AG04450 (cell line): ENCODE measurements around the gene ABAT. TPM values are rescaled to one million over a fixed set of nuclear protein-coding genes. Genes with fewer than 3 reads are reported as not detected.

ENCODE experiments used
- CTCF ChIA-PET: fragments of 300-600, 350-600 bp; formaldehyde crosslinking; extraction: SDS; loops from one replicate; lab custom pipeline; 2022; ENCODE audit warnings: antibody characterized with exemption, inconsistent platforms; lab: Charles Lee
- POLR2A ChIA-PET: fragments of 350-600 bp; formaldehyde crosslinking; extraction: SDS; loops from one replicate; lab custom pipeline; 2021; ENCODE audit warnings: antibody characterized with exemption, inconsistent platforms; lab: Yijun Ruan, JAX
- DNase-seq: peaks from one replicate; pipeline ENCODE4 v3.0.0-alpha.2; 2011; ENCODE audit warnings: low read depth, low spot score
- H3K27ac ChIP-seq: one replicate; pipeline ENCODE4 v1.5.1; 2012; ENCODE audit warnings: low read depth, low read length, control low read depth
- H3K27me3 ChIP-seq: one replicate; pipeline ENCODE4 v1.6.0; 2012; ENCODE audit warnings: low read length; ENCODE audit not compliant: control insufficient read depth, insufficient read depth
- H3K4me3 ChIP-seq: 2 replicates; pipeline ENCODE4 v1.5.1; 2011; ENCODE audit warnings: mild to moderate bottlenecking, low read depth, low read length, control low read depth
- H3K9me3 ChIP-seq: 2 replicates; pipeline ENCODE4 v1.5.1; 2012; ENCODE audit warnings: low read length; ENCODE audit not compliant: control insufficient read depth, insufficient read depth
- polyA plus RNA-seq: library from polyadenylated mRNA; depleted of rRNA; stranded (reverse); fragments of >200 nt; gene quantifications from 2 replicates; pipeline ENCODE4 v1.2.3, GENCODE V29; 2011
- TF ChIP-seq, protein P1 (sequence below): IDR thresholded peaks from 2 replicates; pipeline ENCODE4 v1.5.1; 2011; ENCODE audit warnings: low read depth, low read length, control low read depth, inconsistent platforms

Gene ABAT
- polyA plus RNA-seq, 1 experiment: 6.6 TPM

- Histone ChIP-seq H3K9me3 (no peaks in the 10 kb centered on the region), H3K4me3 (no peak overlapping the region), H3K27me3 (peaks cover 7% of the 10 kb centered on the region), H3K27ac (no peak overlapping the region)
- ChIA-PET POLR2A (no interaction called here), CTCF (interaction anchor here (1.0 to 3.0 kb wide), 3 partner anchors 109 to 217 kb away, joined by 4 to 31 read pairs (median 4); partner anchors contain the start of gene LITAFD)
- DNase-seq: no peak
- TF ChIP-seq, protein P1, sequence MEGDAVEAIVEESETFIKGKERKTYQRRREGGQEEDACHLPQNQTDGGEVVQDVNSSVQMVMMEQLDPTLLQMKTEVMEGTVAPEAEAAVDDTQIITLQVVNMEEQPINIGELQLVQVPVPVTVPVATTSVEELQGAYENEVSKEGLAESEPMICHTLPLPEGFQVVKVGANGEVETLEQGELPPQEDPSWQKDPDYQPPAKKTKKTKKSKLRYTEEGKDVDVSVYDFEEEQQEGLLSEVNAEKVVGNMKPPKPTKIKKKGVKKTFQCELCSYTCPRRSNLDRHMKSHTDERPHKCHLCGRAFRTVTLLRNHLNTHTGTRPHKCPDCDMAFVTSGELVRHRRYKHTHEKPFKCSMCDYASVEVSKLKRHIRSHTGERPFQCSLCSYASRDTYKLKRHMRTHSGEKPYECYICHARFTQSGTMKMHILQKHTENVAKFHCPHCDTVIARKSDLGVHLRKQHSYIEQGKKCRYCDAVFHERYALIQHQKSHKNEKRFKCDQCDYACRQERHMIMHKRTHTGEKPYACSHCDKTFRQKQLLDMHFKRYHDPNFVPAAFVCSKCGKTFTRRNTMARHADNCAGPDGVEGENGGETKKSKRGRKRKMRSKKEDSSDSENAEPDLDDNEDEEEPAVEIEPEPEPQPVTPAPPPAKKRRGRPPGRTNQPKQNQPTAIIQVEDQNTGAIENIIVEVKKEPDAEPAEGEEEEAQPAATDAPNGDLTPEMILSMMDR: no peak
Measured at GRCh38 chr16:8663192-8664089, 11.0 kb upstream of the ABAT start.

GRCh38 chr16:8665529-8665928 lies 8.9 kb upstream of the ABAT start:
- DNase-seq: no peak
- ChIA-PET CTCF (interaction anchor here (0.5 to 1.5 kb wide), 2 partner anchors 41 to 215 kb away, joined by 3 to 5 read pairs; no protein-coding TSS in a partner anchor), POLR2A (no interaction called here)
- no peaks in the 10 kb centered on the region for H3K9me3 ChIP-seq
- TF ChIP-seq, protein P1: no peak
- H3K27ac ChIP-seq: no peak overlapping the region
- H3K4me3 ChIP-seq: no peak overlapping the region
- H3K27me3 ChIP-seq: peaks cover 3% of the 10 kb centered on the region

DNA sequence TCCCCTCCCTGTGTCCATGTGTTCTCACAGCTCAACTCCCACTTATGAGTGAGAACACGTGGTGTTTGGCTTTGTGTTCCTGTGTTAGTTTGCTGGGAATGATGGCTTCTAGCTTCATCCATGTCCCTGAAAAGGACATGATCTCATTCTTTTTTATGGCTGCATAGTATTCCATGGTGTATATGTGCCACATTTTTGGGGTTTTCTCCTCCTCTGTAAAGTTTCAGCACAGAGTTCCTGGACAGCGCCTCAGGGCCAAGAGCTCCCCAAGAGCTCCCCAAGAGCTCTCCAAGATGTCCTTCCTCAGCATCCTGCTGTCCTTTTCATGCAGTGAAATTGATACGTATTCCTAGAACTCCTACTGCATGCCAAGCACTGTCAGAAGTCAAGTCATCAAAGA lies 6.9 kb upstream of the ABAT start:
- ChIA-PET CTCF (no interaction called here), POLR2A (no interaction called here)
- H3K27me3 ChIP-seq: peaks cover under 1% of the 10 kb centered on the region
- H3K4me3 ChIP-seq: no peak overlapping the region
- no peaks in the 10 kb centered on the region for H3K9me3 ChIP-seq
- no peak for DNase-seq
- TF ChIP-seq, protein P1: no peak
- H3K27ac ChIP-seq: no peak overlapping the region

DNA sequence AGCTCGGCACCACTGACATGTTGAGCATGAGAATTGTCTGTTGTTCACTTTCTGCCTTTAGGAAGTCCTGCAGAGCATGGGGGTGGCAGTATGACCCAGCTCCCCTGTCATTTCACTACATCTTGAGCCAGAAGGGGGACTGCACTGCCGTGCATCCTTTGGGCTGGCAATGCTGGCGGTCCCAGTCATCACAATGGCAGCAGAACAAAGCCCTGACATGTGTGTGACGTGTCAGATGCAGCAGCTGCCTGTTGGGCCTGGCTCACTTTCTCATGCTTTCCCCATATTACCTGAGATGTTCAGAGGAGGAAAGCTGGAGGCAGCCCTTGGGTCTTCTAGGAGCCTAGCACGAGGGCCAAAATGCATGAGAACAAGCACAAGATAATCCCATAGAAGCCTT lies 6.3 kb upstream of the ABAT start:
- H3K27me3 ChIP-seq: no peaks in the 10 kb centered on the region
- H3K9me3 ChIP-seq: no peaks in the 10 kb centered on the region
- no peak overlapping the region for H3K4me3 ChIP-seq
- DNase-seq: no peak
- TF ChIP-seq, protein P1: no peak
- no peak overlapping the region for H3K27ac ChIP-seq
- ChIA-PET POLR2A (no interaction called here), CTCF (no interaction called here)

DNA sequence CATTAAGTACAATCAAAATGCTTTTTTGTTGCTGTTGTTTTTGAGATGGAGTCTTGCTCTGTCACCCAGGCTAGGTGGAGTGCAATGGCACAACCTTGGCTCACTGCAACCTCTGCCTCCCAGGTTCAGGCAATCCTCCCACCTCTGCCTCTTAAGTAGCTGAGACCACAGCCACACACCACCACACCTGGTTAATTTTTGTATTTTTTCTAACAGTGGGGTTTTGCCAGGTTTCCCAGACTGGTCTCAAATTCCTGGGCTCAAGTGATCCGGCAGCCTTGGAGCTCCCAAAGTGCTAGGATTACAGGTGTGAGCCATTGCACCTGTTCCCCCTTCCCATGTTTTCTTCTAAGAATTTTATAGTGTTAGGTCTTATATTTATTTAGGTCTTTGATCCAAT lies 4.9 kb upstream of the ABAT start:
- TF ChIP-seq, protein P1: no peak
- Histone ChIP-seq H3K4me3 (no peak overlapping the region), H3K27me3 (no peaks in the 10 kb centered on the region), H3K9me3 (no peaks in the 10 kb centered on the region), H3K27ac (no peak overlapping the region)
- no peak for DNase-seq
- POLR2A ChIA-PET: no interaction called here
- CTCF ChIA-PET: interaction anchor here (0.7 kb wide), 1 partner anchor 959 kb away, joined by 5 read pairs; no protein-coding TSS in a partner anchor
